NCI-H2227 (cell line): Measurements from ENCODE around the gene PRRC2A.

ENCODE experiments used
- DNase-seq: peaks from one replicate; lab custom pipeline; 2025; ENCODE audit not compliant: unreplicated experiment; lab: John Stamatoyannopoulos, UW

Gene PRRC2A

GRCh38 chr6:31645325-31645724 is 24.8 kb downstream of the PRRC2A start:
- DNase-seq: no peak

DNA sequence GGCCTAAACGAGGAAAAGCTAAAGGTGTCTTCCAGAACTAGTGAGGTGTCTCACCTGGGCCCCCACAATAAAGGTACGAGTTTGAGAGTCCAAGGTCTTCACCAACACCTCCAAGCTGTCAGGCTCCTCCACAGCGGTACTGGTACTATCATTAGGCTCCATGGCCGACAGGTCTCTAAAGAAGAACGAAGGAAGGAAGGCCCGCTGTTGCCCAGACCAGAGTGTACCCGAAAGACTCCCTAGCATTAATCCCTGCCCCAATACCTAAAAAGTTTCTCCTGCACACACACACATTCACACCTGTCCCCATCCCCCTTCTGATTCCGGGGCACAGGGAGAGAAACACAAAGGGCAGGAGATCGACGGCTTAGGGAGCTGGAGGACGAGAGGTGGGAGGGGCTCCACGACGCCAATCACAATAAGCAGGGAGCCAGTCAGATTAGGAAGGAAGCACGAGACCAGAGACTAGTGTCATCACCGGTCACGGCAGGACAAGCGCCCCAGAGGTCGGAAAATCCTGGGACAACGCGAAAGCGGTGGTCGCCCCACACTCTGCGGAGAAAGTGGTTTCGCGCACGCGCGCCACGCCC is 31.2 kb downstream of the PRRC2A start:
- peak; percentile 92 for DNase-seq

DNA sequence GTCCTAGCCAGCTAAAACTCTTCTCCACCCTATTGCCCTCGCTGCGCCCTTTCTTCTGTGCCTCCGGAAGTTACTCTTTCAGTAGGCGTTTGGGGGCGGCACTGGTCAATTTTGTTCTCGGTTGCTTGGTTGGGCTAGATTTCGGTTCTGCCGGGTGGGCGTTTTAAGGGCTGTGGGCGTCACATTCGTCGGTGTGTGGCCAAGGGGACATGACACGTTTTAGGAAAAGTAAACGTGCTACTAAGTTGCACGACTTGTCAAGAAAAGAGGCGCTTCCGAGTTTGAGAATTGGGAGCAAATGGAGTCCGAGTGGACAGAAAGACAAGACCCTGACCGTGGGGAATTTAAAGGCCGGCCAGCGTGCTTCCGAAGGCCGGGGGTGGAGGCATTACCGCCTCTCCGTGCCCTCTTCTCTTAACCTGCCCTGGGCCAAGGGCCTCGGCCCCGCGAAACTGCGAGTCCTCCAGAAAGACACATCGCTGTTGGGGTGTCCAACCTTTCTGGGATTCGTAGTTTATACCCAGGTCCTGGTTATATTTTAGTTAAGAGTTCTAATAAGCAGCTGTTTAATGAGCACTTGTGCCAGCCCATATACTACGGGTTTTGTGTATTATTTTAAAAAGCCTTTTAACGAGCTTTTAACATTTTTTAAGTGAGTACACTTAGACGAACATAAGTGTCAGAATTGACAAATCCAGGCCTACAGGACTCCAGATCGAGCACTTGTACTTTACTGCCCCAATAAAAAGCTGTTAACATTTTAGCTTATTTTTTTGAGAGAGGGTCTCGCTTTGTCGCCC is 32.6 kb downstream of the PRRC2A start:
- DNase-seq: peak; percentile 98

DNA sequence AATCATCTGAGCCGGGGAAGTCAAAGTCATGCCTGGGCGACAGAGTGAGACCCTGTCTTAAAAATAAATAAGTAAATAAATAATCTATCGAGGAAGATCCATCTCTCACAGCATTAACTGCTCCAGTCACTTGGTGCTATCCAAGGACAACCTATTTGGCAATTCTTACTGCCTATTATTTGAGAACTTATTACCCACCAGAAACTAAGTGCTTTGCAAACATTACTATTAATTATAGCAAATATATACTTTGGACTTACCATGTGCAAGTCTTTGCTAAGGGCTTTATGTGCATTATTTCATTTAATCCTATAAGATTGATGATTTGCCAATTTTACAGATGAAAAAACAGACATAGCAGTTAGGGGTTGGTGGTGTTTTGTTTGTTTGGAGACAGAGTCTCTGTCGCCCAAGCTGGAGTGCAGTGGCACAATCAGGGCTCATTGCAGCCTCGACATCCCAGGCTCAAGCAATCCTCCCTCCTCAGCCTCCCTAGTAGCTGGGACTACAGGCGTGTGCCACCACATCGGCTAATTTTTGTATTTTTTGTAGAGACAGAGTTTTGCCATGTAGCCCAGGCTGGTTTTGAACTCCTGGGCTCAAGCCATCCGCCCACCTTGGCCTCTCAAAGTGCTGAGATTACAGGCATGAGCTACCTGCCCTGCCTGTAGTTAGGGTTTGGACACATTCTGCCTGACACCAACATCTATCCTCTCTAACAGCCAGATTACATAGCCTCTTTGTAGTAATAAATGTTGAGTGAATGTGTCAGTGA is 34.2 kb downstream of the PRRC2A start:
- DNase-seq: no peak

- no peak for DNase-seq
Observed at GRCh38 chr6:31655349-31656237, 35.1 kb downstream of the PRRC2A start, which contains the start of gene APOM. APOM (plus strand) TSS chr6:31655894; CDS start chr6:31655967, 73 bp downstream.

GRCh38 chr6:31657406-31658157 is 37.1 kb downstream of the PRRC2A start:
- DNase-seq: no peak

DNA sequence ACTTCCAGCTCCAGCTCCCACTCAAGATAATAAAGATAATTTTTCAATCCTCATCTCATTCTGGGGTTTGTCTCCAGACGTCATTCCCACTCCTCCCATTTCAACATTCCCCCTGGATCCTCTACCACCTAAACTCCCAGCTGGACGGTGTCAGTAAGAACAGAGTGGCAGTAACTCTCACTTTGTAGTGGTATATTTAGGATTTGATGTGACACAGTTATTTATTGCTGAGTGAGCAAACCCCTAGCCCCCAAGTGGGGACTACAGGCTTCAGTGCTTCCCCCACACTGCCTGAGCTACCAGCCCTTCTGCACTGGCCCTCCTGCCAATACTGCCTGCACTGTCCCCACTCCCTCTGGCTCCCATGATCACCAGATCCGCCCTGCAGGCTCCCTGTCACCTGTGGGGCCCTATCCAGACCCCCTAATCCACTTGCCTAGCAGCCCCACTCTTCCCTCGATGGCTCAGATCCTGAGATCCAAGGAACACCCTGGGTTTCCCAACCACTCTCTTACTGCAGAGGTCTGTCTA is 37.7 kb downstream of the PRRC2A start:
- no peak for DNase-seq

DNA sequence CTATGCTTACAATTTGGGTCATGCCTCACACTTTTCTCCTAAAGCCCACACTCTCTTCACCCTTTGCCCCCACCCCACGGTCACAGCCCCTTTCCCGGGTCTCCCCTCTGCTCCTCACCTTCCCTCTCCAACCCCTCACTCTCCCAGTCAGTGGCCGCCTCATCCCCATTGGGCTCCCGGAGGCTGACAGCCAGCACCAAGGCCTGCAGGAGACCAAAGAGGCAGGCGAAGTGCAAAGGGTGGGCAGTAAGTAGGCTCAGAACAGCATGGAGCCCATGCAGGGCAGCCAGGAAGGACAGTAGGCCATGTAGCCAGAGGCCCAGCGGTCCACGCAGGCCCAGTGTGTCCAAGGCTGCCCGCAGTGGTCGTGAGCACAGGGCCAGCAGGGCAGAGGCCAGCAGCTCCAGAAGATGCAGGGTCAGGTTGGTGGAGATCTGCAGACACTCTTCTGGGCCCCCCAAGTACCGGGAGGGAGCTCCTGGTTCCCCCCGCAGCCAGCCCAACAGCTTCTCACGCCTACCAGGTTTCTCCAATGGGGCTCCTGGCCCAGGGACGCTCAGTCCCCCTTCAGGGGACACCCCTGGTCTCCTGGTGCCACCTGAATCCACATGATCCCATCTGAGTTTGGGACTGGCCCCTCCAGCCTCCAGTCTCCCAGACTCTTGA is 38.6 kb downstream of the PRRC2A start:
- DNase-seq: no peak

- DNase-seq: no peak
Observed at GRCh38 chr6:31659649-31660380, 39.3 kb downstream of the PRRC2A start.

GRCh38 chr6:31660381-31661261 is 40.1 kb downstream of the PRRC2A start, which contains the start of gene C6orf47:
C6orf47 (minus strand) TSS chr6:31660778; CDS start chr6:31659947, 831 bp downstream.
- DNase-seq: peak; percentile 91

GRCh38 chr6:31661262-31662123 is 41.0 kb downstream of the PRRC2A start:
- DNase-seq: no peak

DNA sequence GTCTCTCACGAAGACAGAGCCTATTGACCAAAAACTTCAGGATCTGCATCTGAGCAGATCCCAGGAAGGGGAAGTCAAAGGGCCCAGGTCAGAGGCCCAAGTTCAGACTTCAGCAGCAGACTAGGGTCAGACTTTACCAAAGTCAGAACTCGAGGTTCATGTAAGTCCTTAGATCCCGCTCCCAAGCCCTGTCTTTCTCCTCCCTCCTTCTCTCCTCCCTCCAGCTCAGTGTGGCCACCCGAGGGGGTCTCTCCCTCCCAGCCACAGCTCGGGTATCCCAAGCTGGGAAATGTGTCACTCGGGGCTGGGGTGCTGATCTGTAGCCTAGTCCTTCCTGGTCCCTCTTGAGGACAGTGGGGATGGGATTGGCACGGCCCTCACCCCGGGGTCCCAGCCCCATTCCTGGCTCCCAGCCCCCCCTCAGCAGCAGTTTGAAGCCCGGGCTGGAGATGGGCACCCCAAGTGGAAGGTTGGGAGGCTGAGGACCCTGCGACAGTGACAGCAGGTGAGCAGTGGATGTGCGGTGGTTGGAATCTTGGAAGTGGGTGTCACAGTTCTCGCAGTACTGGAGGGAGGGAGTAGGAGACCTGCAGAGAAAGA is 41.7 kb downstream of the PRRC2A start:
- no peak for DNase-seq

DNA sequence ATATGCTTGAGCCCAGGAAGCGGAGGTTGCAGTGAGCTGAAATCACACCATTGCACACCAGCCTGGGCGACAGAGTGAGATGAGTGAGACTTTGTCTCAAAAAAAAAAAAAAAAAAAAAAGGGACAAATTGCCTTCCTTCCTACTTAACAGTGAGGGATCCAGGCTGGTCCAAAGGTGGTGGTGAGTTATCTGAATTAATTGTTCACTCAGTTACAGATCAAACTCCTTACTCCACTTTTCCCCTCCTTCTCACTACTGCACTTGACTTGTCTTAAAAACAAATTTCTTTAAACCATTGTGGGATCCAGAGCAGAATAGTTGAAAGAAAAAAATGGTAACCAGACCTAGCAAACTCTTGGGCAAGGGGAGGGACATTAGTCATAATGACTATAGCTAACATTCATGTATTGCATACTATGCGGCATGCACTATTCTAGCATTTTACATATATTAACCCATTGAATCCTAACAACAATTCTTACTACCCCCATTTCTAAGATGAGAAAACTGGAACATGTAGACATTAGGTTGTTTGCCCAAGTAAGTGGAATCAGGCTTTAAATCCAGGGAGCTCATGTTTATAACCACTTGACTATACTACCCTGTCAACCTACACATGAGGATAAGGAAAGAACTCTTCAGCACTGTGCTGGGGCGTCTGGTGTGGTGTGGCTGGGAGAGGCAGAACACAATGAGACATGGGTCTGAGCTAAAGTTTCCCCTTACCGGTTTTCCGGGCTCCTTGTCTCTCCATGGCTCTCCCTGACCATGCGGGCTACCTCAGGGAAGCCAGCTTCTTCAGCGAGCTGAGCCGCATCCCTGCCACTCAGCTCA is 42.8 kb downstream of the PRRC2A start:
- DNase-seq: no peak

DNA sequence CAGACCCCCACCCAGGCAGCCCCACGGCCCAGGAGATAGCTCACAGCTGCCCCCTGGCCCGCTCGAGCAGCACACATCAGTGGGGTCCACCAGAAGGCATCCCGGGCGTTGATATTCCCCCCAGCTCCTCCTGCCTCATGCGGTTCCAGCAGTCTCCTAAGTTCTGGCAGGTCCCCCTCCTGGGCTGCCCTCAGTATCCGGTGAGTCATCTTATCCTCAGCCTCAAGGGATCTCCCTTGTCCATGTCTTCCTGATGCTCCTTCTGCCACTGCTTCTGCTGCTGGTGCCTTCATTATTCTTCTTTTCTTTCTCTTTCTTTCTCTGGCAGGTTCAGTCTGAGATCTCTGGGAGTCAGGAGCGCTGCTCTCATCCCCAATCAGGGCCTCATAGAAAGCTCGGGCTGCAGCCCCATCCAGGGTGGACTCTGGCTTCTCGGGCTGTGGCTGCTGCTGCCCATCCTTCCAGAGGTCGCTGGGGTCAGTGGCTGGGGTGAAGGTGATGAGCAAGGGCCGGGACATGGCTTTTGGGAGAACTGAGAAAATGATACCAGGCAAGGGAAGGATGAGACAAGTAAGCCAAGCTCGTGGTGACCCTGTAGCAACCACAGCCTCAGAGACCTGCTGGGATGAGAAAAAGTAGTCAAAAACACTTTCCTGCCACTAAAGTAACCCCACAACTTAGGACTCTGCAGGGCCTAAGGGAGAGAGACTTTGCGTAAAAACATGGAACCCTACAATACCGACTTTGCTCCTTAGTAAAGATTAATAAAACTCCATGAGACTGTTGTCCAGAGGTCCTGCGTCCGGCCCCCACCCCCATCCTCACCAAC is 43.7 kb downstream of the PRRC2A start:
- DNase-seq: no peak
